Esophagus muscularis mucosa (tissue), 4 donors: ENCODE measurements around the gene DNAH12.

Source experiments
- CTCF ChIP-seq, 3 experiments: fragments of 200-600 bp in 2 of 3; fragments of 450-650 bp in 1 of 3; sonication (generic) in 2 of 3; IDR thresholded peaks; one replicate each; pipeline ENCODE4 v1.5.1; 2017 to 2019; ENCODE audit warnings: antibody characterized with exemption in 3 of 3, mild to moderate bottlenecking in 2 of 3, moderate library complexity in 1 of 3
- EP300 ChIP-seq: sonication (generic); formaldehyde crosslinking; IDR thresholded peaks from one replicate; pipeline ENCODE4 v1.6.1; 2017; ENCODE audit warnings: antibody characterized with exemption
- POLR2A ChIP-seq: fragments of 450-650 bp; IDR thresholded peaks from one replicate; pipeline ENCODE4 v1.6.1; 2017; ENCODE audit warnings: antibody characterized with exemption, moderate library complexity, mild to moderate bottlenecking, low read depth
- POLR2AphosphoS5 ChIP-seq, 2 donors: sonication (generic); formaldehyde crosslinking; IDR thresholded peaks; one replicate each; pipeline ENCODE4 v1.6.1; 2017; ENCODE audit warnings: antibody characterized with exemption in 2 of 2

- TF ChIP-seq CTCF (IDR thresholded peaks at IDR 0.05) (no peak), POLR2A (no peak), EP300 (no peak), POLR2AphosphoS5 (IDR thresholded peaks at IDR 0.05) (no peak)
Measured at GRCh38 chr3:57391767-57392166, 152.4 kb downstream of the DNAH12 start.
